Spinal cord (tissue), 10 donors: ENCODE results near the gene CERT1. TPM values are rescaled to one million over a fixed set of nuclear protein-coding genes. Genes with fewer than 3 reads are reported as not detected.

Source experiments
- DNase-seq, 6 donors: peaks; one replicate each; pipeline versions ENCODE4 v3.0.0 to v3.0.0-alpha.2; 2013 to 2015; ENCODE audit warnings: low spot score in 6 of 6, low read depth in 4 of 6
- H3K27ac ChIP-seq: one replicate; pipeline ENCODE4 v1.5.1; 2013; ENCODE audit warnings: low read depth, low read length, control low read depth
- H3K27me3 ChIP-seq: one replicate; pipeline ENCODE4 v1.6.1; 2013; ENCODE audit warnings: low read length; ENCODE audit not compliant: control insufficient read depth, insufficient read depth
- H3K36me3 ChIP-seq: one replicate; pipeline ENCODE4 v1.6.1; 2013; ENCODE audit warnings: low read length; ENCODE audit not compliant: control insufficient read depth, insufficient read depth
- H3K4me1 ChIP-seq: one replicate; pipeline ENCODE4 v1.6.1; 2013; ENCODE audit warnings: low read length; ENCODE audit not compliant: control insufficient read depth, insufficient read depth
- H3K4me3 ChIP-seq: one replicate; pipeline ENCODE4 v1.5.1; 2013; ENCODE audit warnings: low read depth, low read length, control low read depth
- H3K9me3 ChIP-seq: one replicate; pipeline ENCODE4 v1.6.1; 2013; ENCODE audit warnings: low read length; ENCODE audit not compliant: control insufficient read depth, insufficient read depth
- WGBS: methylation state at CpG from one replicate; pipeline ENCODE4 v1.1.5; 2013; ENCODE audit warnings: missing lambda C conversion rate; ENCODE audit not compliant: insufficient coverage; 5-methylcytosine and 5-hydroxymethylcytosine counted together
- polyA plus RNA-seq, 2 donors: library from polyadenylated mRNA; unstranded; fragments of 120-200 nt; gene quantifications; one replicate each; pipeline ENCODE4 v1.2.1, GENCODE V29; 2013; ENCODE audit not compliant: insufficient read length in 2 of 2
- total RNA-seq, 2 donors: library from RNA; depleted of rRNA in 1 of 2; stranded (reverse); fragments of 120-200 nt in 1 of 2; fragments of >200 nt in 1 of 2; gene quantifications; one replicate each; pipeline versions ENCODE4 v1.2.3 to v1.2.4, GENCODE V29; 2013 to 2014
- donor health status: healthy.

The CERT1 gene
- total and polyA plus RNA-seq, 4 donors: 25.3 to 73.2 (median 42.5) TPM

GRCh38 chr5:75526070-75526469 lies 14.6 kb upstream of the CERT1 start:
- peaks cover 1% of the 10 kb centered on the region for H3K9me3 ChIP-seq
- H3K36me3 ChIP-seq: no peaks in the 10 kb centered on the region
- no peak for DNase-seq
- H3K4me1 ChIP-seq: no peaks in the 10 kb centered on the region
- WGBS: no CpG with 5 or more reads among the region's 2 CpGs
- H3K27ac ChIP-seq: no peak overlapping the region
- no peaks in the 10 kb centered on the region for H3K27me3 ChIP-seq
- no peak overlapping the region for H3K4me3 ChIP-seq

GRCh38 chr5:75525344-75525743 lies 13.9 kb upstream of the CERT1 start:
- no peaks in the 10 kb centered on the region for H3K27me3 ChIP-seq
- H3K36me3 ChIP-seq: no peaks in the 10 kb centered on the region
- no CpG with 5 or more reads among the region's 1 CpG for WGBS
- H3K9me3 ChIP-seq: peaks cover 8% of the 10 kb centered on the region
- H3K4me1 ChIP-seq: no peaks in the 10 kb centered on the region
- DNase-seq: no peak
- no peak overlapping the region for H3K27ac ChIP-seq
- no peak overlapping the region for H3K4me3 ChIP-seq

GRCh38 chr5:75524591-75524990 lies 13.2 kb upstream of the CERT1 start:
- Histone ChIP-seq H3K9me3 (peaks cover 8% of the 10 kb centered on the region), H3K4me3 (no peak overlapping the region), H3K36me3 (no peaks in the 10 kb centered on the region), H3K27ac (no peak overlapping the region), H3K4me1 (no peaks in the 10 kb centered on the region), H3K27me3 (no peaks in the 10 kb centered on the region)
- peak in 2 of 6 donors; percentile 9 for DNase-seq
- no CpG with 5 or more reads among the region's 1 CpG for WGBS

- no peak overlapping the region for H3K27ac ChIP-seq
- H3K4me1 ChIP-seq: no peaks in the 10 kb centered on the region
- DNase-seq: no peak
- H3K27me3 ChIP-seq: no peaks in the 10 kb centered on the region
- H3K4me3 ChIP-seq: no peak overlapping the region
- H3K36me3 ChIP-seq: no peaks in the 10 kb centered on the region
- peaks cover 8% of the 10 kb centered on the region for H3K9me3 ChIP-seq
- no CpG with 5 or more reads among the region's 3 CpGs for WGBS
Measured at GRCh38 chr5:75524071-75524470, 12.6 kb upstream of the CERT1 start.

GRCh38 chr5:75523275-75523674 lies 11.8 kb upstream of the CERT1 start:
- Histone ChIP-seq H3K4me3 (no peak overlapping the region), H3K36me3 (no peaks in the 10 kb centered on the region), H3K9me3 (peaks cover 10% of the 10 kb centered on the region), H3K27ac (no peak overlapping the region), H3K27me3 (no peaks in the 10 kb centered on the region), H3K4me1 (no peaks in the 10 kb centered on the region)
- no CpG with 5 or more reads among the region's 1 CpG for WGBS
- no peak for DNase-seq

GRCh38 chr5:75522542-75522941 lies 11.1 kb upstream of the CERT1 start:
- DNase-seq: no peak
- H3K27me3 ChIP-seq: no peaks in the 10 kb centered on the region
- WGBS: no CpG with 5 or more reads among the region's 1 CpG
- no peak overlapping the region for H3K27ac ChIP-seq
- no peaks in the 10 kb centered on the region for H3K36me3 ChIP-seq
- no peaks in the 10 kb centered on the region for H3K4me1 ChIP-seq
- H3K4me3 ChIP-seq: no peak overlapping the region
- H3K9me3 ChIP-seq: peaks cover 10% of the 10 kb centered on the region

- no peak for DNase-seq
- Histone ChIP-seq H3K4me3 (no peak overlapping the region), H3K9me3 (peaks cover 10% of the 10 kb centered on the region), H3K4me1 (no peaks in the 10 kb centered on the region), H3K36me3 (no peaks in the 10 kb centered on the region), H3K27me3 (no peaks in the 10 kb centered on the region), H3K27ac (no peak overlapping the region)
Measured at GRCh38 chr5:75522025-75522424, 10.6 kb upstream of the CERT1 start.

- no peak for DNase-seq
- Histone ChIP-seq H3K27ac (no peak overlapping the region), H3K4me1 (no peaks in the 10 kb centered on the region), H3K4me3 (no peak overlapping the region), H3K27me3 (no peaks in the 10 kb centered on the region), H3K9me3 (peaks cover 10% of the 10 kb centered on the region), H3K36me3 (no peaks in the 10 kb centered on the region)
- WGBS: no CpG with 5 or more reads among the region's 2 CpGs
Measured at GRCh38 chr5:75521195-75521594, 9.8 kb upstream of the CERT1 start.

GRCh38 chr5:75519761-75520160 lies 8.3 kb upstream of the CERT1 start:
- Histone ChIP-seq H3K4me1 (no peaks in the 10 kb centered on the region), H3K27me3 (no peaks in the 10 kb centered on the region), H3K9me3 (peaks cover 10% of the 10 kb centered on the region), H3K36me3 (no peaks in the 10 kb centered on the region), H3K27ac (no peak overlapping the region), H3K4me3 (no peak overlapping the region)
- DNase-seq: no peak
- WGBS: no CpG with 5 or more reads among the region's 1 CpG

GRCh38 chr5:75514323-75514722 lies 2.9 kb upstream of the CERT1 start:
- no peak for DNase-seq
- H3K4me3 ChIP-seq: no peak overlapping the region
- H3K4me1 ChIP-seq: peaks cover 3% of the 10 kb centered on the region
- H3K36me3 ChIP-seq: no peaks in the 10 kb centered on the region
- no peaks in the 10 kb centered on the region for H3K27me3 ChIP-seq
- no CpG with 5 or more reads among the region's 3 CpGs for WGBS
- H3K27ac ChIP-seq: no peak overlapping the region
- H3K9me3 ChIP-seq: peaks cover 2% of the 10 kb centered on the region
